HG03280 (cell line): ENCODE data around the gene SIM2.

ENCODE experiments used
- ATAC-seq: cut with Tn5 transposase; IDR thresholded peaks from one replicate; pipeline ENCODE4 v1.9.1; 2021; ENCODE audit warnings: mild to moderate bottlenecking, moderate library complexity; ENCODE audit not compliant: unreplicated experiment

Gene SIM2

GRCh38 chr21:36713746-36714145 is 14.8 kb downstream of the SIM2 start:
- no peak for ATAC-seq

DNA sequence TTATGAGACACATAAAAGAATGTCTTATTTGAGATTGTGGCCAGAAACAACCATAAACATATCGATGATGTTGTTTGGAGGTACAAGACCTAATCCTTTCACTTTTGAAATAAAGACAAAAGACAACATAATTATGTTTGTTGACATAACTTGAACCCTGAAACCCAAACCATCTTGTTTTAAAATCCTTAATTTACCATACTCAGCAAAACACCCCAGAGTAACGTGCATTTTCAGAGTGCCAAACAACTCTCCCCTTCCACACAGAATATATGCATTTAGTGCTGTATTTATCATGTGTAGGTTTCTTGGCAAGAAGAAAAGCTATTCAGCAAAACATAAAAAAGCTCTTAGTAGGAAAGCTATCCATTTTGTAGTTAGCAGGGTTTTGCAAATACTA is 17.5 kb downstream of the SIM2 start:
- no peak for ATAC-seq

DNA sequence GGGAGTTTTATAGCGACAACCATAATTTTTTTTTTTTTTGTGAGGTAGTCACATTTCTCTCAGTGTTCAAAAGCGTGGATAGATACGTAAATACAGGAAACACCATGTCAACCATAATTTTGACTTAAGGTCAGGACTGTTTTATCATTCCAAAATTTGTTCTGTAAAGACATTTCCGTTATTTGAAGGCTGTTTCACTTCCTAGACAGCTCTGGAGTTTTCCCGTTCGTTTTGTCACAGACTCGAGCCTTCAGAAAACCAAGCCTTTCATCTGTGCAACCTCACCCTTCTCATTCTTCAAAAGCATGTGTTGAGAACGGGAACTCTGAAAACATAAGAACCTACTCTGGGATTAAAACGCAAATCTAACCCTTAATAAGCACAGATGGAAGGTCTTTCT is 17.9 kb downstream of the SIM2 start:
- no peak for ATAC-seq

- ATAC-seq: no peak
Measured at GRCh38 chr21:36717976-36718375, 19.1 kb downstream of the SIM2 start.

DNA sequence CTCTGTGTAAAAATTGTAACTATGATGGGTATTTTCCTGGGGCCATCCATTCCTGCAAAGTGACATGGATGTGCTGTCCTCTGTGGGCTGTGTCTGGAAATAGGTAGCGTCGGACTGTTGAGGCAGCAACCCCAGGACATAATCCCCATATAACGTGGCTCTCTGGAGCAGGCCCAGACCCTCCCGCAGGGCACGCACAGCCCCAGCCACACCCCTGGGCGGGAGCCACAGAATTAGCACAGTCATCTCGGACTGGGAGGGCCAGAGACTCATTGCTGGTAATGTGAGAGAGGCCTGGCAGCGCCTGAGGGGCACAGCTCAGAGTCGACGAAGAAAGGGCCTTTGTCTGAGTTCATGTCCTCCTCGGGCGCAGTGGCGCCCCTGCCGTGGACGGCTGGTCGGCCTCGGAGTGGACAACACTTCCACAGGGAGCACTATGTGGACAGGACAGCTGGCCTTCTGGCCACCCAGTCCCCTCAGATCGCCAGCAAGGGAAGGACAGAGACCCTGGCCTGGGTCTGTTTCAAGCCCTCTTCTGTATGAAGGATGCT is 20.1 kb downstream of the SIM2 start:
- no peak for ATAC-seq

DNA sequence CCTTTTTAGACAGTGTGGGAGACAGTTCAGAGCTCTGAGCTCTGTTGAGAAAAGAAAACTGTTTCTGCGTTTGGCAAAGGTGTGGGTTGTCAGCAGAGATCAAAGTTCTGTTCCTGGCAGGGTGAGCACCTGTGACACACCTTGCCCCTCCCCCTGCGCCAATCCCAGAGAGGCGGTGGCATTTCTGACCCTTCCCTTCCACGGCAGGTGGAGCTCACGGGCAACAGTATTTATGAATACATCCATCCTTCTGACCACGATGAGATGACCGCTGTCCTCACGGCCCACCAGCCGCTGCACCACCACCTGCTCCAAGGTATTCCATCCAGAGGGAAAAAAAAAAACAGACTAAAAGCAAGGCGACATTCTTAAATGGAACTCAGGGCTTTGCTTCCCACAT is 20.7 kb downstream of the SIM2 start:
- ATAC-seq: no peak

DNA sequence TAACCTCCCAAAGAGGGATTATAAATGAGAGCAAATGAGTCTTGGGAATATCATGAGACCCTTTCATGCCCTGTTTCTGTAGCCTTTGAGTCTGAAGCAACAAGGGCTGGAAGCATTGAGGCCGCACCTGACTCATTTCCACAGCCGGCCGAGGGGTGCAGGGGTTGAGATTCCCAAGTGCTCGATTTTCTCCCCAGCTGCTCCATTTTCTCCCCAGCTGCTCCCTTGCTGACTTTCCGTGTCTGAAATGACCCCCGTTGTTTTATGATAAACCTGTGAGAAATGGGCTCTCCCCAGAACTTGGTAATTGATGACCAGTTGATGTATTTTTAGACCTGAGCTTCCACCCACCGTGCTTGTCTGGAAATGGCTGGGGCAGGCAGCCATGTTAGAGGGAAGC is 22.9 kb downstream of the SIM2 start:
- ATAC-seq: no peak

- ATAC-seq: no peak
Measured at GRCh38 chr21:36722370-36723368, 23.8 kb downstream of the SIM2 start.

DNA sequence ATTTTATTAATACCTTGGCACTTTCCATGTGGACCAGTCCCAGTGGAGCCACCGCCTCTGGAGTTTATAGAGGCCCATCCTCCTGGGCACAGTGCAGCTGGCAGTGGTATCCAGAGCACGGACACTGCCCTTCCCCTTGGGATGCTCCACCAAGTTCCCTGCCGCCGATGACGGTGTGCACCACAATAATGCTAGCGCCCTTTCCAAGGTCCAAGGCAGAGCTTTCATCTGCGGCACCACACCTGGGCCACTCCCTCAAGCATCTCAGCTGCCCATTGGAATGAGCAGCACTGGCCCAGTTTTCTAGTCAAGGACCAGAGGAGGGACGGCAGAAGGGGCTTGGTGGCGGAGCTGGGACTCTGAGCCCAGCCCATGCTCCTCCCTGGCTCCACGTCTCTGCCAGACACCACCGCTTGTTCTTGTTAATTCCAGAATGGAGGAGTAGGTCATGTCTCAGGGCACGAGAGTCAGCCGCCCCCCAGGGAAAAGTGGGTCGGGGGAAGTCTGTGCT is 24.5 kb downstream of the SIM2 start:
- no peak for ATAC-seq

- no peak for ATAC-seq
Measured at GRCh38 chr21:36724660-36725059, 25.7 kb downstream of the SIM2 start.

GRCh38 chr21:36725793-36726386 is 27.0 kb downstream of the SIM2 start:
- no peak for ATAC-seq

GRCh38 chr21:36727866-36728265 is 29.0 kb downstream of the SIM2 start:
- no peak for ATAC-seq

- ATAC-seq: no peak
Measured at GRCh38 chr21:36728371-36729111, 29.6 kb downstream of the SIM2 start.

- ATAC-seq: no peak
Measured at GRCh38 chr21:36729310-36729970, 30.5 kb downstream of the SIM2 start.

- ATAC-seq: no peak
Measured at GRCh38 chr21:36730291-36731281, 31.7 kb downstream of the SIM2 start.

DNA sequence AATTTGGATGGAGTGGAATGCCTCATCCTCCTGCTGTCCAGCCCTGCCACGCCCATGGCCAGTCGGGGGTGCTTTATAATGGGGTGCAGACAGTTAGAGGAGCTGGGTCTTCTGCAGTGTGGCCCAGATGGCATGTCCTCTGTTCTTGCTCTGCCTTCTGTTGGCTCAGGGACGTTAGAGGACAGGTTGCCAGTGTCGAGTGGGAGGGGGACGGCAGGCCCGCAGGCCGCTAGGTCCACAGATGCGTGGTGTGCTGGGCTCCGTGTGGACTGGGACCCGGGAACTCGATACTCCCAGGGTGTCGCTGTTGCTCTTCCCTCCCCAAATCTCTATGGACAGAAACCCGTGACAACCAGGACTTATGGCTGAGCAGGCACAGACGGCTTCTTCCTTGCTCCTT is 33.3 kb downstream of the SIM2 start:
- no peak for ATAC-seq

- no peak for ATAC-seq
Measured at GRCh38 chr21:36732761-36733160, 33.8 kb downstream of the SIM2 start.

GRCh38 chr21:36733857-36734256 is 34.9 kb downstream of the SIM2 start:
- no peak for ATAC-seq
